Pancreas (tissue), 10 donors: ENCODE results near the gene ANXA11. TPM values are rescaled to one million over a fixed set of nuclear protein-coding genes. Genes with fewer than 3 reads are reported as not detected.

Source experiments
- ATAC-seq, 4 donors: fragments of 200-7000 bp; cut with Tn5 transposase; one replicate each; pipeline versions ENCODE4 v1.8.0 to v1.9.1; 2020; ENCODE audit warnings: mild to moderate bottlenecking in 4 of 4, moderate library complexity in 4 of 4
- DNase-seq, 6 donors: peaks; one replicate each; pipeline ENCODE4 v3.0.0-alpha.2; 2020
- FAIRE-seq: peaks from 2 replicates; lab custom pipeline; 2012; peaks lifted over from hg19 to GRCh38; lab: Jason Lieb, UNC
- H3K27ac ChIP-seq, 4 donors: fragments of 200-600 bp; sonication (generic); 1 replicate in 3 of 4; 2 replicates in 1 of 4; pipeline versions ENCODE4 v1.5.0 to v1.8.0; 2020
- H3K27me3 ChIP-seq, 4 donors: fragments of 200-600 bp; one replicate each; pipeline ENCODE4 v1.8.0; 2021
- H3K36me3 ChIP-seq, 3 donors: fragments of 200-600 bp; sonication (generic) in 1 of 3; one replicate each; pipeline versions ENCODE4 v1.5.0 to v1.8.0; 2020 to 2021
- H3K4me1 ChIP-seq, 3 donors: fragments of 200-600 bp; one replicate each; pipeline ENCODE4 v1.8.0; 2021
- H3K4me3 ChIP-seq, 4 donors: fragments of 200-600 bp; sonication (generic) in 2 of 4; one replicate each; pipeline versions ENCODE4 v1.5.0 to v1.8.0; 2020 to 2021
- H3K9me3 ChIP-seq, 4 donors: fragments of 200-600 bp; one replicate each; pipeline ENCODE4 v1.8.0; 2021
- CTCF ChIP-seq, 4 donors: fragments of 200-600 bp; sonication (generic) in 3 of 4; IDR thresholded peaks; one replicate each; pipeline versions ENCODE4 v1.5.0 to v1.8.0; 2021; ENCODE audit warnings: antibody characterized with exemption in 4 of 4
- WGBS, 2 donors: extraction: QIAGEN DNeasy Blood & Tissue Kit; methylation state at CpG; one replicate each; pipeline ENCODE4 v1.1.7; 2013; 5-methylcytosine and 5-hydroxymethylcytosine counted together
- intact Hi-C, 3 donors: fragments of 100-400 bp; cut with DNase I; formaldehyde crosslinking; loops; one replicate each; pipeline versions ENCODE4 v1.11.1 to v1.14.2; 2022
- polyA plus RNA-seq, 2 donors: library from polyadenylated mRNA; stranded (reverse); fragments of 200-250 nt; gene quantifications; one replicate each; pipeline ENCODE4 v1.2.3, GENCODE V29; 2013
- total RNA-seq, 6 donors: library from RNA; stranded (reverse); fragmentation: NEBNext Ultra II Directional in 4 of 6; extraction: Animal tissue kit (Norgen Biotek cat#: 25700) in 4 of 6; gene quantifications; one replicate each; pipeline versions ENCODE4 v1.2.1 to v1.2.4, GENCODE V29; 2021 to 2023
- donor health status: healthy with polysubstance abuse.
- donor health status: DM: no; HTN: no; CAD: no; lungs with moderate emphysema.
- donor health status: DM: no; HTN: no; CAD: no.
- donor health status: control.
- donor health status: control.
- donor health status: Bipolar disorder and iron deficiency.
- donor health status: DM: yes; HTN: yes; CAD: no.
- donor health status: DM: no; HTN: no; CAD: no.
- donor health status: DM: no; HTN: no; CAD: no.
- donor health status: DM: yes; HTN: yes; CAD: no.

Gene ANXA11
- total and polyA plus RNA-seq, 8 donors, result 74.0 to 193 (median 112) TPM

- H3K27me3 ChIP-seq, result no peaks in the 10 kb centered on the region
- TF ChIP-seq CTCF (IDR thresholded peaks at IDR 0.05), result no peak
- intact Hi-C loops, result no loop called here
- peak overlapping the region in 1 of 4 donors; percentile 39 for H3K4me3 ChIP-seq
- no peaks in the 10 kb centered on the region for H3K36me3 ChIP-seq
- ATAC-seq (no peak), DNase-seq (no peak), FAIRE-seq (no peak)
- no peaks in the 10 kb centered on the region for H3K4me1 ChIP-seq
- H3K27ac ChIP-seq, result no peak overlapping the region
- 43 to 47% methylated on average over 6 of the region's 6 CpGs for WGBS, 2 donors
- H3K9me3 ChIP-seq, result no peaks in the 10 kb centered on the region
Observed at GRCh38 chr10:80133206-80133605, 72.1 kb downstream of the ANXA11 start.

- Histone ChIP-seq H3K9me3 (no peaks in the 10 kb centered on the region), H3K27me3 (no peaks in the 10 kb centered on the region), H3K4me3 (peak within 1 kb of the TSS in 2 of 4 donors; percentile 23 to 39), H3K27ac (no peak within 1 kb of the TSS), H3K4me1 (no peaks in the 10 kb centered on the region), H3K36me3 (no peaks in the 10 kb centered on the region)
- DNase-seq (peak in 2 of 6 donors; percentile 46 to 66), FAIRE-seq (no peak), ATAC-seq (peak; percentile 55 to 76 (median 71))
- WGBS, 2 donors, result 6 to 7% methylated on average over 57 to 58 of the region's 58 CpGs
- no peak for TF ChIP-seq CTCF (IDR thresholded peaks at IDR 0.05)
- intact Hi-C loops, result no loop called here
Observed at GRCh38 chr10:80132299-80133139, 72.8 kb downstream of the ANXA11 start, which contains the start of gene PLAC9. Gene PLAC9, plus strand, starts transcription at chr10:80132730. Its CDS starts 33 bp downstream, at chr10:80132763.

GRCh38 chr10:80131499-80131901 is 73.8 kb downstream of the ANXA11 start:
- no peak for ATAC-seq
- TF ChIP-seq CTCF (IDR thresholded peaks at IDR 0.05), result no peak
- DNase-seq, result no peak
- no peak for FAIRE-seq
- no peak overlapping the region for H3K27ac ChIP-seq
- no peaks in the 10 kb centered on the region for H3K27me3 ChIP-seq
- H3K4me1 ChIP-seq, result no peaks in the 10 kb centered on the region
- no peak overlapping the region for H3K4me3 ChIP-seq
- 76 to 85% methylated on average over 6 of the region's 6 CpGs for WGBS, 2 donors
- intact Hi-C loops, result no loop called here
- H3K9me3 ChIP-seq, result no peaks in the 10 kb centered on the region
- H3K36me3 ChIP-seq, result no peaks in the 10 kb centered on the region

- FAIRE-seq (no peak), ATAC-seq (peak in 1 of 4 donors; percentile 29), DNase-seq (no peak)
- Histone ChIP-seq H3K9me3 (no peaks in the 10 kb centered on the region), H3K36me3 (no peaks in the 10 kb centered on the region), H3K27ac (no peak overlapping the region), H3K27me3 (no peaks in the 10 kb centered on the region), H3K4me1 (no peaks in the 10 kb centered on the region), H3K4me3 (no peak overlapping the region)
- 39 to 54% methylated on average over 4 of the region's 4 CpGs for WGBS, 2 donors
- intact Hi-C loops, result no loop called here
- no peak for TF ChIP-seq CTCF (IDR thresholded peaks at IDR 0.05)
Observed at GRCh38 chr10:80126876-80127275, 78.5 kb downstream of the ANXA11 start.

- no peak for TF ChIP-seq CTCF (IDR thresholded peaks at IDR 0.05)
- Histone ChIP-seq H3K27me3 (no peaks in the 10 kb centered on the region), H3K4me3 (no peak overlapping the region), H3K27ac (no peak overlapping the region), H3K4me1 (no peaks in the 10 kb centered on the region), H3K9me3 (no peaks in the 10 kb centered on the region), H3K36me3 (no peaks in the 10 kb centered on the region)
- intact Hi-C loops, result no loop called here
- DNase-seq (no peak), ATAC-seq (peak in 1 of 4 donors; percentile 30), FAIRE-seq (no peak)
- WGBS, 2 donors, result 71 to 74% methylated on average over 2 of the region's 2 CpGs
Observed at GRCh38 chr10:80122746-80123145, 82.6 kb downstream of the ANXA11 start.
